SKM-1 (cell line): ENCODE data around the gene HSPB6.
"Not testable (repeated sequence)": the region's sequence is repeated elsewhere in the genome, so short reads cannot be mapped to it uniquely, and the experiment has no call there.

Experiments
- DNase-seq: peaks from one replicate; lab custom pipeline; 2025; ENCODE audit not compliant: unreplicated experiment; lab: John Stamatoyannopoulos, UW

HSPB6 gene

DNA sequence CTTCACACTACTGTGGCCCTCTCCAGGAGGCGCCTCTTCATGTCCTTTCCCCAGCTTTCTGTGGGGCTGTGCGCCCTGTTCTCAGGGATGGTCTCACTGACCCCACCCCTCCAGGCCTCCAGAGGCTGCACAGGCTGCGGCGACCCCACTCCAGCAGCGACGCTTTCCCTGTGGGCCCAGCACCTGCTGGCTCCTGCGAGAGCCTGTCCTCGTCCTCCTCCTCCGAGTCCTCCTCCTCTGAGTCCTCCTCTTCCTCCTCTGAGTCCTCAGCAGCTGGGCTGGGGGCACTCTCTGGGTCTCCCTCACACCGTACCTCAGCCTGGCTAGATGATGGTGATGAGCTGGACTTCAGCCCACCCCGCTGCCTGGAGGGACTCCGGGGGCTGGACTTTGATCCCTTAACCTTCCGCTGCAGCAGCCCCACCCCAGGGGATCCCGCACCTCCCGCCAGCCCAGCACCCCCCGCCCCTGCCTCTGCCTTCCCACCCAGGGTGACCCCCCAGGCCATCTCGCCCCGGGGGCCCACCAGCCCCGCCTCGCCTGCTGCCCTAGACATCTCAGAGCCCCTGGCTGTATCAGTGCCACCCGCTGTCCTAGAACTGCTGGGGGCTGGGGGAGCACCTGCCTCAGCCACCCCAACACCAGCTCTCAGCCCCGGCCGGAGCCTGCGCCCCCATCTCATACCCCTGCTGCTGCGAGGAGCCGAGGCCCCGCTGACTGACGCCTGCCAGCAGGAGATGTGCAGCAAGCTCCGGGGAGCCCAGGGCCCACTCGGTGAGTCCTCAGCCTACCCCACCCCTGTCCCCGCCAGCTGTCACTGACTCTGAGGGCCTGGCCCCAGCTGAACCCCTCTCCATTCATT is 29.7 kb upstream of the HSPB6 start:
- no peak for DNase-seq

DNA sequence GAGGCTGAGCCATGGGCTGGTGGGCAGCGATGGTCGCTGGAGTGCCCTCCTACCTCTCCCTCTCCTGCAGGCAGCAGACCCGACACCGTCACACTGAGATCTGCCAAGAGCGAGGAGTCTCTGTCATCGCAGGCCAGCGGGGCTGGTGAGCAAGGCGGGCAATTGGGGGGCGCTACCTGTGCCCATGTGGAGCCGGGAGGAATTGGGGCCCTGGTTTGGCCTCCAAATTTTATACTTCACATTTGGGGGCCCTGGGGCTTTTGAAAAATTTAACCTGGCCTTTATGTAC is 28.5 kb upstream of the HSPB6 start:
- DNase-seq = no peak

DNA sequence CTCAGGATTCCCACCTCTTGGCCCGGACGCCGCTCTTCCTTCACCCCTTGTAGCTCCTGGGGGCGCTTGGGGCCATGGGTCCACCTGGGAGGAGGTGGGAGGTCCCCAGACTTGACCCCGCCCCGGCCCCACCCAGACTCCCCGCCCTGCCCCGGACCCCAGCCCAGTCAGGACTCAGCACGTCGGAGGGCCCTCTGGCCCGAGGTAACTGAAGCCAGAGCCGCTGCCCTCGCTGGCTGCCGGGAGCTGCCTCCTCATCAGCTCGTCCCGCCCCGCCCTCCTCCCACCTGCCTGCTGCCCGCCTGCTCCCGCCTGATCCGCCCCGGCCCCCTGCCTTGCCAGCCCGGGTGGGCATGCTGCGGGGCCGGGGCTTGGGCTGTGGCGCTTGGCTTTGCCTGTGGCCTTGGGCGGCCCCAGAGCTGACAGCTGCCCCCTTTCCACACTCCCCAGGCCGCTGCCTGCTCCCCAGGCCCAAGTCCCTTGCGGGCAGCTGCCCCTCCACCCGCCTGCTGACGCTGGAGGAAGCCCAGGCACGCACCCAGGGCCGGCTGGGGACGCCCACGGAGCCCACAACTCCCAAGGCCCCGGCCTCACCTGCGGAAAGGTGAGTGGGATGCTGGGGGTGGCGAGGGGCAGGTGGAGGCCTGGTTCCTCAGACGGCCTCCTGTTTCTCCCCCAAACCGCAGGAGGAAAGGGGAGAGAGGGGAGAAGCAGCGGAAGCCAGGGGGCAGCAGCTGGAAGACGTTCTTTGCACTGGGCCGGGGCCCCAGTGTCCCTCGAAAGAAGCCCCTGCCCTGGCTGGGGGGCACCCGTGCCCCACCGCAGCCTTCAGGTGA is 27.9 kb upstream of the HSPB6 start:
- no peak for DNase-seq

DNA sequence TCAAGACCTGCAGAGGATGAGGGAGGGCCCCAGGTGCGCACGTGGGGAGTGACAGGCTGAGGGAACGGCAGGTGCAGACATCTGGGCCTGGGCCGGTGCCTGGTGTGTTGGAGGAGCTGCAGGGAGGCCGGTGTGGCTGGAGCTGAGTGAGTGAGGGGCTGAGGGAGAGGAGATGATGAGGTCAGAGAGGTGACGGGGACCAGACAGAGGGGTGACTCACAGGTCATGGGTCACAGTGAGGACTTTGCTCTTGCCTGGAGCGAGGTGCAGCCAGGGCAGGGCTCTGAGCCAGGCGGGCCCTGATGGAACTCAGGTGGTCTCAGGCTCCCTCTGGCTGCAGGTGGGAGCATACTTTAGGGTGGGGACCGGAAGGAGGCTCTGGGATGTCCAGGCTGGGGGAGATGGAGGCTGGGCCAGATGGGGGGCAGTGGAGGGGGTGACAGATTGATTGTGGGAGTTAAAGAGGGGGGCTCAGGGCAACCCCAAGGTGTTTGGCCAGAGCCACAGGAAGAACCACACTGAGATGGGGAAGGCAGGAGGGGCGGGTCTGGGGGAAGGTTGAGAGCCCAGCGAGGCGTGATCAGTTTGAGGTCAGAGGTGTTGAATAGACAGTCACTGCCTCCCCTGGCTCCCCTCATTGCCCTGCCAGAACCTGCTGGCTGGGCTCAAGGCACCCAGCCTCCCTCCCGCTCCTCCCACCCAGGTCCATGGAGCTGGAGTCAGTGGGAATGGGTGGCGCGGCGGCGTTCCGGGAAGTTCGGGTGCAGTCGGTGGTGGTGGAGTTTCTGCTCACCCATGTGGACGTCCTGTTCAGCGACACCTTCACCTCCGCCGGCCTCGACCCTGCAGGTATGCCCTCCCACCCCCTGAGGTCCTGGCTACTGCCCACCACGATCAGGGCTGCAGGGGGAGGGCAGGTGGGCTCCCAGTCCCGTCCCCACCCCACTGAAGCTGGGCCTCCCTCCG is 26.9 kb upstream of the HSPB6 start:
- no peak for DNase-seq

DNA sequence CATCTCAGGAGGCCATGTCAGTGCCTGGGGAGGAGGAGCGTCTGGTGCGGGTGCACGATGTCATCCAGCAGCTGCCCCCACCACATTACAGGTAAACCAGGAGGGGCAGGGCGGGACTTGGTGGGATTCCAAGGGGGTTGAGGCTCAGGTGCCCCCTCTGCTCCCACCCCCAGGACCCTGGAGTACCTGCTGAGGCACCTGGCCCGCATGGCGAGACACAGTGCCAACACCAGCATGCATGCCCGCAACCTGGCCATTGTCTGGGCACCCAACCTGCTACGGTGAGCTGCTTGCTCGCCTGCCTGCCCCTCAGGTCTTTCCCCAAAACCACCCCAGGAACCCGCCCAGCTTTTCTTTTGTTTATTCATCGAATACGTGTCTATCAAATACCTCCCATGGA is 25.8 kb upstream of the HSPB6 start:
- no peak for DNase-seq

DNA sequence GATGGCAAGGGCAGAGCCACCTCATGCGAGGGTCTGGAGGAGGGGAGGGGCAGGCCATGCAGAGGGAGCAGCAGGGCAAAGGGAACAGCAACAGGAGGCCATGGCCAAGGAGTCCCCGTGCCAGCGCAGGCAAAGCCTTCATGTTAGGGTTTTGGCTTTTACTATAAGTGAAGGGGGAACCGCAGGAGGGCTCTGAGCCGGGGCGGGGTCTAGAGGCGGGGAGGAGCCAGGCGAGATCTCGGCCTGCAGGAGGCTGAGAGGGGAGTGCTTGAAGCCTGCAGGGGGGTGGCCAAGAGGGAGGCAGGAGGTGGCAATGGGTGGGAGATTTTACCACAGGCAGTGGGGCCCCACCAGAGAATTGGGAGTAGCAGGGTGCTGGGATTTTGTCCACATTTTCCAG is 24.8 kb upstream of the HSPB6 start:
- no peak for DNase-seq

DNA sequence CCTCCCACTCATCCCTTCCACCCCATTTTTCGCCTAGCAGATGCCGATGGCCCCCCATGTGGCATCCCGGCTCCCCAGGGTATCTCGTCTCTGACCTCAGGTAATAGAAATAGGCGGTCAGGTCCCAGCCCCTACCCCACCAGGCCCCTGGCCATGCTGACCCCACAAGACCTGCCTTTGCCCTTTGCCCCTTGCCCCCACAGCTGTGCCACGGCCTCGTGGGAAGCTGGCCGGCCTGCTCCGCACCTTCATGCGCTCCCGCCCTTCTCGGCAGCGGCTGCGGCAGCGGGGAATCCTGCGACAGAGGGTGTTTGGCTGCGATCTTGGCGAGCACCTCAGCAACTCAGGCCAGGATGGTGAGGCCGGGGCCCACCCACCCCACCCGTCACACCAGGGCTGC is 23.9 kb upstream of the HSPB6 start:
- DNase-seq = no peak

DNA sequence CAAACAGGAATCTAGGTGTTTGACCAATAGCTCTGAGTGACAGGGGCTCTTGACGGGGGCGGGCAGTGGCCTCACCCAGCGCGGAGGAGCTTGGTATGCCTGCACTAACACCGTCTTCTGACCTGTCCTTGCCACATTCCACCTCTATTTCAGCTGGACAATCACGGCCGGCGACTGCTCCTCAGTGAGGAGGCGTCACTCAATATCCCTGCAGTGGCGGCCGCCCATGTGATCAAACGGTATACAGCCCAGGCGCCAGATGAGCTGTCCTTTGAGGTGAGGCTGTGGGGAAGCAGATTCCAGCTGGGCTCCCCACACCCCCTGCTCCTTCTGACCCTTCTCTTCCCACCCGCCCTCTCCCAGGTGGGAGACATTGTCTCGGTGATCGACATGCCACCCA is 23.2 kb upstream of the HSPB6 start:
- no peak for DNase-seq

DNA sequence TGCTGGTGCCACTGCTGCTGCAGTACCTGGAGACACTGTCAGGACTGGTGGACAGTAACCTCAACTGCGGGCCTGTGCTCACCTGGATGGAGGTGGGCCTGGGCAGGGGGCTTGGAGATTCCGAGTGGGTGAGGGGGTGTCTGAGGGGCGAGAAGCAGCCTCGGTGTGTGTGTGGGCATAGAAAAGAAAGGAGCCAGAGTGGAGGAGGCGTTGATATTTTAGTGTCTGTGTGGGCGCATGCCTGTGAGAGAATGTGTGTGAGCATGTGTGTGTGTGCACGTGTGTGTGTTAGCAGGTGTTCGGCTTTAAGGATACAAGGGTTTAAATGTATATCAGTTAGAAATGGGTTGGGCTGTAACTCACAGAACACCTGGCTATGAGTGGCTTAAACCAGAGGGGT is 22.2 kb upstream of the HSPB6 start:
- no peak for DNase-seq

DNA sequence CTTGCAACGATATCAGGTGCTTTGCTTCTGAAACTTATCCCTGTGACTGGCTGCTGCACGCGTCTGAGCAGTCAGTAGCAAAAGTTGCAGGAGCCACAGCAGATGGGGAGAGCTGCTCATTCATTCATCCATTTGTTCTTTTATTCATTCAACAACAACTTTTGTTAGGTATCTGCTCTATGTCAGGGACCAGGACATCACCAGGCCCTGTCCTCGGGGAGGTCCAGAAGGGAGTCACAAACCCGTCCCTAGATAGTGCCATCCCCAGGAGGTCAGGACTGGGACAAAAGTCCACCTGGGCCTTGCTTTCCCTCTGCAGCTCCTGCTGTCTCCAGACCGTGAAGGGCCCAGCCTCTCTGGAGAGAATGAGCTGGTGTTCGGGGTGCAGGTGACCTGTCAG is 21.1 kb upstream of the HSPB6 start:
- DNase-seq = no peak

DNA sequence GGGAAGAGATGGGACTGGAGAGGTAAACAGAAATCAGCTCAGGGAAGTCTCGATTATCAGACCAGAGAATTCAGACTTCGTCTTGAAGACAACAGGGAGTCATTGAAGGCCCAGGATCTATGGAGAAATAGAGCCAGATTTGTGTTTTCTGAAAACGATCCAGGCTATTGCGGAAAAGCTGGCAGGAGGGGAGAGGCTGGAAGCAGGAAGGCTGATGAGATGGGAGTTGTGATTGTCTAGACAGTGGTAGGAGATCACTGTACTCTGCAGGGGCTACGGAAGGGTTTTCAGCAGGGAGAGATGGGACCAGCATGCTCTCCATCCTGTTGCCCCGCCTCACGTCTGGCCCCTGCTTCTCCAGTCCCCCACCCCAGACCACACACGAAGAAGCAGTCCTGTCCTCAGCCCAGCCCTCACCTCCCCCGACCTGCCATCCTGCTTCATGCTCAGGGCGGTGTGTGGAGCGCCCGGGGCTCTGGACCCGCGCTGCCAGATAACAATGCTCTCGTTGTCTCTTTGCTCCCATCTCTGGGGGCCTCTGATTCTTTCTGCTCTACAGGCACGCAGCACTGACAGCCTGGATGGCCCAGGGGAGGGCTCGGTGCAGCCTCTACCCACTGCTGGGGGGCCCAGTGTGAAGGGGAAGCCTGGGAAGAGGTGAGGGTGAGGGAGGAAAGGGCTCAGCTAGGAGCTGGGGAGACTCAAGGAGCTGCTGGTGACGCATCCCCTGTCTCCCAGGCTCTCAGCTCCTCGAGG is 20.4 kb upstream of the HSPB6 start:
- no peak for DNase-seq

DNA sequence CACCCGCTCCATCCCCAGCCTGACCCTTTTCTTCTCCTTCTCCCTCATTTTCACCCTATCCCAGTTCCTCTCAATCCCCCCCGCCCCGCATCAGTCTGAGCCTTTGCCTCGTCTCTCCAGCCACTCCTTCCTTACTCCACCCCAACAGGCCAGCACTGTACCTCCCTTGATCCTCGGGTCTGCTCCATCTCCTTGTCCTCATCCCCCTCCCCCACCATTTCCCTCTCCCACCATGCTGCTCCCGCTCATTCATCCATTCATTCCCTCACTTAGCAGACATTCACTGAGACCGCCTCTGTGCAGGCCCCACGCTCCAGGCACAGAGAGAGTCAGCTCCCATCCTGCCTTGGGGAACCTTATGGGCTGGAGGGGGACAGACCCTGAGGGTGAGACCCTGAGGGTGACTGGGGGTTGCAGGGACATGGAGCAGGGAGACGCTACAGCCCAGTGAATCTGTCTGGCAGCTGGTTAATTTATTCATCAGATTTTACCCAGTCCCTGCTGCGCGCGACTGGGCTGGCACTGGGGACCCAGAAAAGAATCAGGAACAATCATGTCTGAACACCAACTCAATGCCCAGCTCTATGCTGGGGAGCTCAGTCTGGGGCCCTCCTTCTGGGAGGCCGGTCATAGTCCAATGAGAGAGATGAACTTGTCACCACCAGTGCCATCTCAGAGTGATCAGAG is 19.4 kb upstream of the HSPB6 start:
- no peak for DNase-seq

DNA sequence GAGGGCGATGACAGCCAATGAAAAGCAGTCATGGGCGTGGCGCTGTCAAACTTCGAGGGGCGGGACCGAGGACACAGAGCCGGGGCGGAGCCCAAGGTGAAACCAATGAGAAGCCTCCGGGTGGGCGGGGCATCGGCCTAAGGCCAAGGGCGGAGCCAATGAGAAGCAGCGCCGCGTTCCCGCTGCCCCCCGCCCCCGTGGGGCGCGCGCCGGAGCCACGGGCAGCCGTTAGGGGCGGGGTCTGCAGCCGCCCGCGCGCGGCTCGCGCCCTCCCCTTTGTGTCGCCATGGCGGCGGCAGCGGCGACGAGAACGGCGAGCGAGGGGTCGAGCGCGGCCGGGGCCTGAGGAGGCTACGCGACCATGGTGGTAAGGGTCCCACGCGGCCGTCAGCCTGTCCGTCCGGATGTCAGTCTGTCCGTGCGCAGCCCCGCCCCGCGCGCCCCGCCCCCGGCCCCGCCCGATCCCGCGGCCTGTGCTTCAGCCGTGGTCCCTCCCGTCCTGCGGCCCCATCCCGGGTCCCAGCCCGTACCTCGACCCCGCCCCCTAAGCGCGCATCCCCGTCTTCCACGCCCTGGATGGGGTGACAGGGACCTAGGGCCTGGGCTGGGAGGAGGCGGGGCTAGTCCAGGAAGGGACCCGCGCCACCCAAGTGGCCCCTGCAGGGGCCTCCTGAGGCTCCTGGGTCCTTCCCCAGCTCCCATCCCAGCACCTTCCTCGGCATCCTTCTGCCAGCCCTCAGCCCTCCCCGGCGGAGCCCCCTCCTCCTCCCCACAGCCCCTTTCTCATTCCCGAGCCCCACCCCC is 18.7 kb upstream of the HSPB6 start, which contains the start of gene ARHGAP33:
TSS of gene ARHGAP33 (plus strand) at position 267 of the 804 bp plus-strand sequence. CDS start at position 362, 95 bp downstream.
- DNase-seq = peak; percentile 99

DNA sequence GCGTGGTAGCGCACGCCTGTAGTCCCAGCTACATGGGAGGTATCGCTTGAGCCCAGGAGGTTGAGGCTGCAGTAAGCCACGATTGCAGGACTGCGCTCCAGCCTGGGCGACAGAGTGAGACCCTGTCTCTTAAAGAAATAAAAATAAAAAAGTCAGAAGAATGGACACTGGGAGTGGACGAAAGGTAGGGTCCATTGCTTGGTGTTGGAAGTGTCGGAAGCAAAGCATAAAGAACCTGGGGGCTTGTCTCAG is 18.1 kb upstream of the HSPB6 start:
- DNase-seq = no peak

DNA sequence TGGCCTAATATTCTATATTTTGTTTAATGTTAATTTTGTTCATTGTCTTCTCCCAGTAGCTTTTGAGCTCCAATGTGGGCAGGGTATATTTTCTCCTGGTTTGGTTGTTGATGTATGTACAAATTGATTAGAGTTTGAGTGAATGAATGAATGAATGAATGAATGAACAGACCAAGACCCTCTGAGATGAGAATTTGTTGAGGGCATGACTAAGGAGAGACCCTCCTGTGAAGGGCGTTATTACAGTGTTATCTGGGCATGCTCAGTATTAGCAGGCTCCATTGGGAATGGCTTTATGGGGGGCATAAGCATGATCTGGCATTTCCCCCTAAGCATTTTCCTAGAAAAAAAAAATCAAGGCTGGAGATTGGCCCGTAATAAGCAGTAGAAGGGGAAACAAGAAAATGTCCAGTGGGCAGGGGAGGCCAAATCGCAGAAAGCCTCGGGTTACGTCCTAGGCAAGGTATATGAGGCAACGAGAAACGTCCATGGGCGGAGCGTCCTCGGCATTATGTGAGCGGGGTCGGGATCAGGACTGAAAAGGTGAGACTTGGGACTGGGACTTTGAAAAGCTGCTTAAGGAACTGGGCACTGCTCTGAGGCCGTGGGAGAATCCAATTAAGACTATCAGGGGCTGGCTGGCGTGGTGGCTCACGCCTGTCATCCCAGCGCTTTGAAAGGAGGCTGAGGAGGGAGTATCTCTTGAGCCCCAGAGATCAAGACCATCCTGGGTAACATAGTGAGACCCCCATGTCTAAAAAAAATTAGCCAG is 17.6 kb upstream of the HSPB6 start:
- DNase-seq = no peak

DNA sequence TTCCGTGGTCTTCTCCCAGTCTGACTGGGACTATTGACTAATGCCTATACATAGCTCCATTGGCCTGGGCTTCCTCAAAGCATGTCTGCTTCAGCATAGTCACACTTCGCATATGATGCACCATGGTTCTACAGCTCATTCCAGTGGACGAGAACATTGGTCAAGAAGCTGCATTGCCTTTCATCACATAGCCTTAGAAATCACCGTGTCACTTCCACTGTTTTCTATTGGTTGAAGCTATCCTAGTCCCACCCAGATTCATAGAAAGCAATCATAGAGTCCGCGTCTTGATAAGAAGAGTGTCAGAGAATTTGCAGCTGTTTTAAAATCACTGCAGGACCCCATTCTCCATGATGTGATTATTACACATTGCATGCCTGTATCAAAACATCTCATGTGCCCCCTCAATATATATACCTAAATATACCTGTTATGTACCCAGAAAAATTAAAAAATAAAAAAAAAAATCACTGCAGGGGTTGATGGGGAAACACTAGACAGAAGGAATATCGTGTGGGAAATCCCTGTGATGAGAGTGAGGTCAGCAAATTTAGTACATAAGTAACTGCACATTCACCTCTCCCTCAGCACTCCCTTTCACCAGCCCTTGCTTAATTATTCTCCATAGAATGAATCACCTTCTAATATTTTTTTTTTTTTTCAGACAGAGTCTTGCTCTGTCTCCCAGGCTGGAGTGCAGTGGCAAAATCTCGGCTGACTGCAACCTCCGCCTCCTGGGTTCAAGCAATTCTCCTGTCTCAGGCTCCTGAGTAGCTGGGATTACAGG is 16.4 kb upstream of the HSPB6 start:
- no peak for DNase-seq

DNA sequence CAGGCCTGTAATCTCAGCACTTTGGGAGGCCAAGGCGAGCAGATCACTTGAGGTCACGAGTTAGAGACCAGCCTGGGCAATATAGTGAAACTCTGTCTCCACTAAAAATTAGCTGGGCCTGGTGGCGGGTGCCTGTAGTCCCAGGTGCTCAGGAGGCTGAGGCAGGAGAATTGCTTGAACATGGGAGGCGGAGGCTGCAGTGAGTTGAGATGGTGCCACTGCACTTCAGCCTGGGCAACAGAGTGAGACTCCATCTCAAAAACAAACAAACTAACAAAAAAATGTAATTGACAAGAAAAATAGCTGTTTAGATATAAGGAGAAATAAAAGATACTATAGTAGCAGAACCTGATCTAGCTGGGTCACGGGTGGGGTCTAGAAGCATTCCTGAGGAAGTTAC is 15.5 kb upstream of the HSPB6 start:
- not testable (repeated sequence) for DNase-seq

DNA sequence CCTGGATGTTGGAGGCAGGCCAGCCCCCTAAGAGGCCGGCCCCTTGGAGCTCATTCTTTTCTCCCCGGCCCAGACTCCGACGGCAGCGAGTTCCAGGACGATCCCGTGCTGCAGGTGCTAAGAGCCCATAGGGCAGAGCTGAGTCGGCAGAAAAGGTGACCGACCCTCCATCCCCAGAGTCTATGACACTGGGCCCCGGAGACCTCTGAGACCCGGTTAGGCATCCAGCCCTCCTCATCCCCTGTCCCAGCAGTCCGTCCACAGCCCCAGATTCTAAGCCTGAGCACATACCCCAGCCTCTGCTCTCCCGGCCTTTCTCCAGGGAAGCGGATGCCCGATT is 11.2 kb upstream of the HSPB6 start:
- DNase-seq = no peak
